ENCODE data around the gene RPN2.

The RPN2 gene

GRCh38 chr20:37218976-37219375, 39.8 kb downstream of the RPN2 start:
- Histone ChIP-seq H3K27me3 (replicated peaks; ENCODE audit: control insufficient read depth, insufficient read depth, low read length) (no peaks in the 10 kb centered on the region), H3K36me3 (ENCODE audit: control insufficient read depth, insufficient read depth, low read length) (peaks cover 9% of the 10 kb centered on the region), H3K4me3 (replicated peaks; ENCODE audit: low read depth, low read length) (no peak overlapping the region)
- no peak for TF ChIP-seq CTCF (IDR thresholded peaks at IDR 0.05; ENCODE audit: insufficient read depth, low read length, poor library complexity, severe bottlenecking)
- DNase-seq (ENCODE audit: extremely low read depth, insufficient read length) = no peak

DNA sequence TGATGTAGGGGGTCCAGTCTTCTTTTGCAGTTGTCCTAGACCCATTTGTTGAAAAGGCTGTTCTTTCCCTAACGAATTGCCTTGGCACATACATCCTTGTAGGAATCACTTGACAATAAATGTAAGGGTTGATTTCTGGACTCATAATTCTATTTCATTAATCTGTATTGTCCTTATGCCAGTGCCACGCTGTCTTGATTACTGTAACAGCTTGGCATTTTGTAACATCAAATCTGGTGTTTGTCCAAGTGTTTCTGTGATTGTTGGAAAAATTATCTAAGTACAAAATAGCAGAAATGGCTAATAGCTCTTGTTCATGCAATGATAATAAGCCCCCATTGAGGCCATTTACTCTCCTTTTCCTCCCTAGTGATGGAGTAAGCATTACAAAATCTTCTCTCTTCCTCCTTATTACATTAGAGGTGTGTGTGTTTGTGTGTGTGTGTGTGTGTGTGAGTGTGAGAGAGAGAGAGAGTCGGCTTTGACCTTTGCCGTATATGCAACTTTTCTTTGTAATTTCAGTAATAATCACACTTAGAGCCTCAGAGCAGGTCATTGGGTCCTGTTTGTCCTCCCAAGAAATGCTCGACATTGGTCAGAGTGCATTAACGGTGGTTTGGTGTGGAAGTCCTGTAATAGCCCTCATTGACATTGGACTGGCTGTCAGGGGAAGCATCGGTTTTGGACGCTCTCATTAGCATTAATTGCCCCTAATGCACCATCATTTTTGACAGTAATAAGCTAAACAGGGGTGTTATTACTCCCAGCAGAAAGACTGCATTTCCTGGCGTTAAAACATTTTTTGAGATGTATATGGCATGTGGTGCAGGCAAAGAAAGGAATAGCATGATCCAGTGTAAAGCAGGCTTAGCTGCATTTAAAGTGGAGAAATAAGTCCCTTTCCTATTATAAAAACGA, 40.9 kb downstream of the RPN2 start:
- DNase-seq (ENCODE audit: extremely low read depth, insufficient read length) = no peak
- no peak overlapping the region for H3K4me3 ChIP-seq (replicated peaks; ENCODE audit: low read depth, low read length)
- H3K36me3 ChIP-seq (ENCODE audit: control insufficient read depth, insufficient read depth, low read length) = peaks cover 13% of the 10 kb centered on the region
- TF ChIP-seq CTCF (IDR thresholded peaks at IDR 0.05; ENCODE audit: insufficient read depth, low read length, poor library complexity, severe bottlenecking) = no peak
- H3K27me3 ChIP-seq (replicated peaks; ENCODE audit: control insufficient read depth, insufficient read depth, low read length) = no peaks in the 10 kb centered on the region

DNA sequence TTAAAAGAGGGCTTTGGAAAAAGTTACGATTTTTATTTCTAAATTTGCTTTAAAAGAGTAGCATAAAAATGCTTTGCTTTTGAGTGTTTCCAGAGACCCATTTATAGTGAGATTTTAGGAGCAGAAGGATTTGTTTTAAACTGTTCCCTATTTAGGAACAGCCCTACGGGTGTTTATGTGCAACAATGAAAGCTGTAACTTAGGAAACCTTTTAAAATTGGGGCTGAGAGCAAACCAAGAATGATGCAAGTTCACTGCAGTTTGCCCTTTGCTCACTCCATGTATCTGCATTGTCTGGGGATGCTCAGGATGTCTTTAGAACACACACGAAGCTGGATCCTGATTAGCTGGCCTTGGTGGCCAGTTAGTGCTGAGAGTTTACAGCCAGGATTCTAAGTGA, 41.6 kb downstream of the RPN2 start:
- Histone ChIP-seq H3K27me3 (replicated peaks; ENCODE audit: control insufficient read depth, insufficient read depth, low read length) (no peaks in the 10 kb centered on the region), H3K36me3 (ENCODE audit: control insufficient read depth, insufficient read depth, low read length) (peaks cover 18% of the 10 kb centered on the region), H3K4me3 (replicated peaks; ENCODE audit: low read depth, low read length) (no peak overlapping the region)
- DNase-seq (ENCODE audit: extremely low read depth, insufficient read length) = no peak
- no peak for TF ChIP-seq CTCF (IDR thresholded peaks at IDR 0.05; ENCODE audit: insufficient read depth, low read length, poor library complexity, severe bottlenecking)

DNA sequence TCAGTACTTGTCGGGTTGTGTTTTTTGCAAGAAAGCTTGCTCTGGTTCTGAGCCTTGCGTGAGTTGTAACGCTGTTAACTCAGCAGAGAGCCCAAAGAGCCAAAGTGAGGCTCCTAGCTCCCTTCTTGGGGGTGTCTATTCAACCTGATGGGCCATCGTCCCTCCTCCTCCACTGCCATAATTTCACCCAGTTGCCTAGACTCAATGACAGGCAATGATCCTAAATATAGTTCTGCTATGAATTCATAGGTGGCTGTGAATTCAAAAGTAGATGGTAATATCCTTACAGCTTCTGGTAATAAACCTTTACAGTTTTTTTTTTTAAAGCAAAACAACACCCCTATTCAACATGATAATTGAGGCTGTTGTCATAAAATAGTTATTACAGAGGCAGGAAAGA, 43.0 kb downstream of the RPN2 start:
- DNase-seq (ENCODE audit: extremely low read depth, insufficient read length) = no peak
- peaks cover 22% of the 10 kb centered on the region for H3K36me3 ChIP-seq (ENCODE audit: control insufficient read depth, insufficient read depth, low read length)
- no peaks in the 10 kb centered on the region for H3K27me3 ChIP-seq (replicated peaks; ENCODE audit: control insufficient read depth, insufficient read depth, low read length)
- H3K4me3 ChIP-seq (replicated peaks; ENCODE audit: low read depth, low read length) = no peak overlapping the region
- no peak for TF ChIP-seq CTCF (IDR thresholded peaks at IDR 0.05; ENCODE audit: insufficient read depth, low read length, poor library complexity, severe bottlenecking)

GRCh38 chr20:37223053-37223452, 43.9 kb downstream of the RPN2 start:
- Histone ChIP-seq H3K36me3 (ENCODE audit: control insufficient read depth, insufficient read depth, low read length) (peaks cover 23% of the 10 kb centered on the region), H3K27me3 (replicated peaks; ENCODE audit: control insufficient read depth, insufficient read depth, low read length) (no peaks in the 10 kb centered on the region), H3K4me3 (replicated peaks; ENCODE audit: low read depth, low read length) (no peak overlapping the region)
- DNase-seq (ENCODE audit: extremely low read depth, insufficient read length) = no peak
- no peak for TF ChIP-seq CTCF (IDR thresholded peaks at IDR 0.05; ENCODE audit: insufficient read depth, low read length, poor library complexity, severe bottlenecking)
